ENCODE data around the gene NEU2. TPM values are rescaled to one million over a fixed set of nuclear protein-coding genes. Genes with fewer than 3 reads are reported as not detected.
A peak's percentile ranks its signal among the peaks of the same experiment; 100 is the strongest.

The NEU2 gene
- total and polyA plus RNA-seq, 9 of the 15 experiments (the other 6 are each of a cell fraction or from before 2014, with no cell fraction given) = not detected

DNA sequence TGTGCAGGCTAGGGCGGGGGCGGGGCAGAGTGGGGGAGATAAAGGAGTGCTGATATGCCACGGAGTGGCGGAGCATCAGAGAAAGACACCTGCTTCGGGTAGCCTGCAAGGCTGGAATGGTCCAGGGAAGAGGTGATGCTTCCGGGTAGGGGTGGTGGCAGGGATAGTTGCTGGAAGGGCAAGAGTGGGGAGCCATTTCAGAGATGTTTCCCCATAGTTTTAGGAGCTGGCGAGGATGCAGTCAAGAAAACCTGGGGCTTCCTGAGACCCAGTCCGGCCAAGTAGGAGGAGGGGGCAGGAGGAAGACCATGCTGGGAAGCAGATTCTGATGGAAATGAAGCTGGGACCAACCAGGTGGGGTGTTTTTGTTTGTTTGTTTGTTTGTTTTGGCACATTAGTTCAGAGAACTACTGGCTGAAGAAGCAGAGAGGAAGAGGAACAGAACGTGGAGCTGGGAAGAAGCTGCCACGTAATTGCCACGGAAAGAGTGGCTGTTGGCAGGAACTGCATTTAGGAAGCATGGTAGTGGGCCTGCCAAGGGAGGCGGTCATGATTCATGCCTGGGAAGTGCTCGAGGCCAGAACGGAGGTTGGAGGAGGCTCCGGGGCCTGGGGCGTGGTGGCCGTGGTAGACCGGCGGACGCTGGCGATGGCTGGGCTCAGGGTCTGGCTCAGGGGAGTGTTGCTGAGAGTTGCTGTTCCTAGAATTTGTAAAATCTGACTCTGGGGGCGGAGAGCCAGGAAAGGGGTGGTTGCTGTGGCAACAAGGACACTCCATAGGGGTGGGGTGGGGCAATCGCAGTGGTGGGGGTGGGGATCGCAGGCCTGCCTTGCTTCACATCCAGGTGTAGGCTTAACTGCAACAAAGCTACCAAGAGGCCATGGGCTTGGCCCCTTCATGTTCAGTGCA lies 19.0 kb downstream of the NEU2 start (continued):
- no peak for TF ChIP-seq KDM4B (IDR thresholded peaks at IDR 0.05; ENCODE audit: borderline replicate concordance in 2 of 2, low read depth in 1 of 2)
- TF ChIP-seq ARID3A (IDR thresholded peaks at IDR 0.05; ENCODE audit: borderline replicate concordance, low read depth, low read length) = no peak
- TF ChIP-seq HLTF (IDR thresholded peaks at IDR 0.05) = no peak
- no peak for TF ChIP-seq RBM22 (IDR thresholded peaks at IDR 0.05; ENCODE audit: low read depth, low read length, poor library complexity, severe bottlenecking)
- TF ChIP-seq RBBP5 (IDR thresholded peaks at IDR 0.05; ENCODE audit: borderline replicate concordance, insufficient read depth, low read length, poor library complexity, severe bottlenecking) = no peak
- TF ChIP-seq, protein P1, sequence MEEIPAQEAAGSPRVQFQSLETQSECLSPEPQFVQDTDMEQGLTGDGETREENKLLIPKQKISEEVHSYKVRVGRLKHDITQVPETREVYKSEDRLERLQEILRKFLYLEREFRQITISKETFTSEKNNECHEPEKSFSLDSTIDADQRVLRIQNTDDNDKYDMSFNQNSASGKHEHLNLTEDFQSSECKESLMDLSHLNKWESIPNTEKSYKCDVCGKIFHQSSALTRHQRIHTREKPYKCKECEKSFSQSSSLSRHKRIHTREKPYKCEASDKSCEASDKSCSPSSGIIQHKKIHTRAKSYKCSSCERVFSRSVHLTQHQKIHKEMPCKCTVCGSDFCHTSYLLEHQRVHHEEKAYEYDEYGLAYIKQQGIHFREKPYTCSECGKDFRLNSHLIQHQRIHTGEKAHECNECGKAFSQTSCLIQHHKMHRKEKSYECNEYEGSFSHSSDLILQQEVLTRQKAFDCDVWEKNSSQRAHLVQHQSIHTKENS (CRISPR knock-in tag; IDR thresholded peaks at IDR 0.05) = no peak
- TF ChIP-seq RFX1 (IDR thresholded peaks at IDR 0.05) = peak; percentile 62
- TF ChIP-seq CREBBP (IDR thresholded peaks at IDR 0.05; ENCODE audit: low read depth, low read length) = no peak
- no peak for TF ChIP-seq ZNF146 (CRISPR knock-in tag; IDR thresholded peaks at IDR 0.05; ENCODE audit: unreplicated experiment)
- no peak for TF ChIP-seq ZBTB12 (CRISPR knock-in tag; IDR thresholded peaks at IDR 0.05)
- 0 out of 4 replicates have a peak, but pooled peaks of 1 of the 2 experiments have one; percentile 25 for TF ChIP-seq RCOR1 (IDR thresholded peaks at IDR 0.05; ENCODE audit: borderline replicate concordance in 1 of 2, low read depth in 2 of 2, low read length in 2 of 2)
